BLaER1 treated with 17β-estradiol and CSF1 and Interleukin-3, amounts not matched to agents 10 nM and 100 nM (cell line): ENCODE results near the gene DAD1.
A peak's percentile ranks its signal among the peaks of the same experiment; 100 is the strongest.
"Not testable (repeated sequence)": the region's sequence is repeated elsewhere in the genome, so short reads cannot be mapped to it uniquely, and the experiment has no call there.

ENCODE experiments used
- H3K27ac ChIP-seq, 11 experiments: shearing (Covaris generic); formaldehyde crosslinking; 2 replicates each; pipeline ENCODE4 v1.8.1; 2022
- H3K27me3 ChIP-seq, 11 experiments: shearing (Covaris generic); formaldehyde crosslinking; 2 replicates each; pipeline ENCODE4 v1.8.1; 2022
- H3K36me3 ChIP-seq, 11 experiments: shearing (Covaris generic); formaldehyde crosslinking; 2 replicates each; pipeline ENCODE4 v1.8.1; 2022
- H3K4me1 ChIP-seq, 10 experiments: shearing (Covaris generic); formaldehyde crosslinking; 2 replicates each; pipeline ENCODE4 v1.8.1; 2022
- H3K4me2 ChIP-seq, 11 experiments: shearing (Covaris generic); formaldehyde crosslinking; 2 replicates each; pipeline ENCODE4 v1.8.1; 2022
- H3K4me3 ChIP-seq, 10 experiments: shearing (Covaris generic); formaldehyde crosslinking; 2 replicates each; pipeline ENCODE4 v1.8.1; 2022
- H3K9ac ChIP-seq, 11 experiments: shearing (Covaris generic); formaldehyde crosslinking; 2 replicates each; pipeline ENCODE4 v1.8.1; 2022
- H3K9me3 ChIP-seq, 11 experiments: shearing (Covaris generic); formaldehyde crosslinking; replicated peaks in 1 of 11; 2 replicates each; pipeline ENCODE4 v1.8.1; 2022
- H4K20me1 ChIP-seq, 11 experiments: shearing (Covaris generic); formaldehyde crosslinking; 2 replicates each; pipeline ENCODE4 v1.8.1; 2022
- Cebpa-rat ChIP-seq, 11 experiments: shearing (Covaris generic); IDR thresholded peaks; 2 replicates each; pipeline ENCODE4 v1.8.1; 2022

Gene DAD1

GRCh38 chr14:22569737-22570131 is 19.3 kb downstream of the DAD1 start:
- TF ChIP-seq Cebpa-rat (IDR thresholded peaks at IDR 0.05) = no peak
- Histone ChIP-seq H3K27ac (peak overlapping the region in 10 of 11 experiments; percentile 0 to 100 (median 100); a peak in 19 of 22 replicates), H3K4me1 (peaks cover 60 to 96% (median 64%) of the 10 kb centered on the region in 10 experiments), H3K27me3 (no peaks in the 10 kb centered on the region), H3K9ac (peak overlapping the region; percentile 29 to 99 (median 64); a peak in 19 of 22 replicates), H3K36me3 (peaks cover 42 to 95% (median 53%) of the 10 kb centered on the region in 11 experiments), H3K4me3 (peak overlapping the region in 6 of 10 experiments; percentile 25 to 46 (median 32); a peak in 9 of 20 replicates), H3K4me2 (peak overlapping the region; percentile 18 to 98 (median 92); a peak in 21 of 22 replicates), H3K9me3 (no peaks in the 10 kb centered on the region), H4K20me1 (peaks cover 0 to 36% (median 0%) of the 10 kb centered on the region in 11 experiments; a peak in 3 of 22 replicates)

GRCh38 chr14:22569106-22569736 is 19.8 kb downstream of the DAD1 start:
- H3K9ac ChIP-seq = peak overlapping the region; percentile 40 to 99 (median 64); a peak in 20 of 22 replicates
- no peaks in the 10 kb centered on the region for H3K9me3 ChIP-seq
- H3K36me3 ChIP-seq = peaks cover 36 to 95% (median 53%) of the 10 kb centered on the region in 11 experiments
- H3K27ac ChIP-seq = peak overlapping the region in 10 of 11 experiments; percentile 26 to 100 (median 100); a peak in 19 of 22 replicates
- peaks cover 0 to 31% (median 0%) of the 10 kb centered on the region in 11 experiments; a peak in 3 of 22 replicates for H4K20me1 ChIP-seq
- H3K4me1 ChIP-seq = peaks cover 65 to 96% (median 67%) of the 10 kb centered on the region in 10 experiments
- H3K4me3 ChIP-seq = 0 out of 20 replicates have a peak overlapping the region, but pooled peaks of 1 of the 10 experiments have one; percentile 4
- peak overlapping the region; percentile 56 to 98 (median 92); a peak in 21 of 22 replicates for H3K4me2 ChIP-seq
- no peak for TF ChIP-seq Cebpa-rat (IDR thresholded peaks at IDR 0.05)
- H3K27me3 ChIP-seq = no peaks in the 10 kb centered on the region

- Histone ChIP-seq H4K20me1 (peaks cover 0 to 23% (median 0%) of the 10 kb centered on the region in 11 experiments; a peak in 2 of 22 replicates), H3K27ac (peak overlapping the region in 8 of 11 experiments; percentile 99 to 100 (median 100); a peak in 18 of 22 replicates), H3K4me3 (no peak overlapping the region), H3K4me2 (peak overlapping the region; percentile 18 to 98 (median 92); a peak in 20 of 22 replicates), H3K4me1 (peaks cover 77 to 96% (median 83%) of the 10 kb centered on the region in 10 experiments), H3K36me3 (peaks cover 19 to 89% (median 39%) of the 10 kb centered on the region in 11 experiments; a peak in 21 of 22 replicates), H3K9me3 (no peaks in the 10 kb centered on the region), H3K27me3 (no peaks in the 10 kb centered on the region), H3K9ac (peak overlapping the region in 8 of 11 experiments; percentile 9 to 99 (median 96); a peak in 13 of 22 replicates)
- TF ChIP-seq Cebpa-rat (IDR thresholded peaks at IDR 0.05) = no peak
Measured at GRCh38 chr14:22567437-22567836, 21.6 kb downstream of the DAD1 start.

GRCh38 chr14:22566845-22567244 is 22.2 kb downstream of the DAD1 start:
- H3K36me3 ChIP-seq = peaks cover 13 to 83% (median 33%) of the 10 kb centered on the region in 11 experiments; a peak in 19 of 22 replicates
- H4K20me1 ChIP-seq = peaks cover 0 to 23% (median 0%) of the 10 kb centered on the region in 11 experiments; a peak in 2 of 22 replicates
- H3K4me2 ChIP-seq = peak overlapping the region in 10 of 11 experiments; percentile 18 to 98 (median 93); a peak in 20 of 22 replicates
- peak overlapping the region in 8 of 11 experiments; percentile 9 to 99 (median 96); a peak in 13 of 22 replicates for H3K9ac ChIP-seq
- H3K4me1 ChIP-seq = peaks cover 83 to 96% (median 89%) of the 10 kb centered on the region in 10 experiments
- H3K27ac ChIP-seq = peak overlapping the region in 9 of 11 experiments; percentile 42 to 100 (median 100); a peak in 17 of 22 replicates
- no peaks in the 10 kb centered on the region for H3K9me3 ChIP-seq
- no peak overlapping the region for H3K4me3 ChIP-seq
- no peak for TF ChIP-seq Cebpa-rat (IDR thresholded peaks at IDR 0.05)
- no peaks in the 10 kb centered on the region for H3K27me3 ChIP-seq

- peak overlapping the region; percentile 43 to 98 (median 92); a peak in 21 of 22 replicates for H3K4me2 ChIP-seq
Measured at GRCh38 chr14:22566266-22566665, 22.8 kb downstream of the DAD1 start.

GRCh38 chr14:22565391-22565945 is 23.6 kb downstream of the DAD1 start:
- peaks cover 95 to 100% (median 97%) of the 10 kb centered on the region in 10 experiments for H3K4me1 ChIP-seq
- peak overlapping the region; percentile 25 to 100 (median 100); a peak in 19 of 22 replicates for H3K27ac ChIP-seq
- no peaks in the 10 kb centered on the region for H3K9me3 ChIP-seq
- peak overlapping the region in 10 of 11 experiments; percentile 3 to 99 (median 96); a peak in 19 of 22 replicates for H3K9ac ChIP-seq
- no peak for TF ChIP-seq Cebpa-rat (IDR thresholded peaks at IDR 0.05)
- H3K4me2 ChIP-seq = peak overlapping the region; percentile 43 to 98 (median 92); a peak in 21 of 22 replicates
- no peaks in the 10 kb centered on the region for H3K27me3 ChIP-seq
- peaks cover 0 to 23% (median 0%) of the 10 kb centered on the region in 11 experiments; a peak in 2 of 22 replicates for H4K20me1 ChIP-seq
- H3K4me3 ChIP-seq = peak overlapping the region in 1 of 10 experiments; percentile 6; a peak in 1 of 20 replicates
- peaks cover 0 to 69% (median 19%) of the 10 kb centered on the region in 11 experiments; a peak in 14 of 22 replicates for H3K36me3 ChIP-seq

More at GRCh38 chr14:22566266-22566665, 22.8 kb downstream of the DAD1 start:
- not testable (repeated sequence) for H3K27me3 ChIP-seq, H3K9me3 ChIP-seq, H3K4me3 ChIP-seq
- Histone ChIP-seq H4K20me1 (peaks cover 0 to 23% (median 0%) of the 10 kb centered on the region in 11 experiments; a peak in 2 of 22 replicates), H3K9ac (peak overlapping the region in 8 of 11 experiments; percentile 3 to 99 (median 96); a peak in 13 of 22 replicates), H3K27ac (peak overlapping the region in 9 of 11 experiments; percentile 42 to 100 (median 100); a peak in 16 of 22 replicates), H3K36me3 (peaks cover 7 to 77% (median 27%) of the 10 kb centered on the region in 11 experiments; a peak in 19 of 22 replicates), H3K4me1 (peaks cover 89 to 100% (median 95%) of the 10 kb centered on the region in 10 experiments)

GRCh38 chr14:22564463-22564862 is 24.6 kb downstream of the DAD1 start:
- Histone ChIP-seq H3K4me2 (peak overlapping the region; percentile 37 to 98 (median 92); a peak in 21 of 22 replicates), H3K4me1 (peaks cover 95 to 100% (median 100%) of the 10 kb centered on the region in 10 experiments), H4K20me1 (peaks cover 0 to 19% (median 0%) of the 10 kb centered on the region in 11 experiments; a peak in 2 of 22 replicates), H3K27me3 (no peaks in the 10 kb centered on the region), H3K9ac (peak overlapping the region; percentile 0 to 99 (median 95); a peak in 18 of 22 replicates), H3K4me3 (no peak overlapping the region), H3K27ac (peak overlapping the region in 10 of 11 experiments; percentile 36 to 100 (median 100); a peak in 18 of 22 replicates), H3K36me3 (peaks cover 0 to 61% (median 19%) of the 10 kb centered on the region in 11 experiments; a peak in 14 of 22 replicates), H3K9me3 (no peaks in the 10 kb centered on the region)
- no peak for TF ChIP-seq Cebpa-rat (IDR thresholded peaks at IDR 0.05)

- H3K4me2 ChIP-seq = peak overlapping the region; percentile 37 to 98 (median 92); a peak in 21 of 22 replicates
- H3K27ac ChIP-seq = peak overlapping the region in 10 of 11 experiments; percentile 36 to 100 (median 100); a peak in 18 of 22 replicates
- H3K4me3 ChIP-seq = no peak overlapping the region
- peaks cover 95 to 100% (median 100%) of the 10 kb centered on the region in 10 experiments for H3K4me1 ChIP-seq
- H3K36me3 ChIP-seq = peaks cover 0 to 57% (median 17%) of the 10 kb centered on the region in 11 experiments; a peak in 14 of 22 replicates
- H4K20me1 ChIP-seq = peaks cover 0 to 16% (median 0%) of the 10 kb centered on the region in 11 experiments; a peak in 2 of 22 replicates
- peak overlapping the region in 9 of 11 experiments; percentile 0 to 99 (median 96); a peak in 16 of 22 replicates for H3K9ac ChIP-seq
- no peak for TF ChIP-seq Cebpa-rat (IDR thresholded peaks at IDR 0.05)
- no peaks in the 10 kb centered on the region for H3K27me3 ChIP-seq
- no peaks in the 10 kb centered on the region for H3K9me3 ChIP-seq
Measured at GRCh38 chr14:22563987-22564386, 25.0 kb downstream of the DAD1 start.
